SK-N-SH (cell line): Measurements from ENCODE around the gene XXYLT1.

Experiments
- GABPA ChIP-seq: IDR thresholded peaks from 2 replicates; pipeline ENCODE4 v1.4.0; 2012; ENCODE audit warnings: low read depth, mild to moderate bottlenecking
- MAX ChIP-seq: IDR thresholded peaks from 2 replicates; pipeline ENCODE4 v1.4.0; 2012; ENCODE audit warnings: low read depth
- MXI1 ChIP-seq: IDR thresholded peaks from 2 replicates; pipeline ENCODE4 v1.6.1; 2012; ENCODE audit warnings: mild to moderate bottlenecking, low read depth, low read length, improper control_type of control experiment
- RAD21 ChIP-seq: IDR thresholded peaks from 2 replicates; pipeline ENCODE4 v1.6.1; 2012; ENCODE audit warnings: mild to moderate bottlenecking, low read length
- REST ChIP-seq: IDR thresholded peaks from 2 replicates; pipeline ENCODE4 v1.6.1; 2012; ENCODE audit warnings: mild to moderate bottlenecking, low read depth, low read length, moderate library complexity
- RFX5 ChIP-seq: IDR thresholded peaks from 2 replicates; pipeline ENCODE4 v1.6.1; 2012; ENCODE audit warnings: mild to moderate bottlenecking, improper control_type of control experiment, low read length
- RXRA ChIP-seq: IDR thresholded peaks from 2 replicates; pipeline ENCODE4 v1.4.0; 2012; ENCODE audit warnings: low read depth, mild to moderate bottlenecking, borderline replicate concordance
- TCF12 ChIP-seq: IDR thresholded peaks from 2 replicates; pipeline ENCODE4 v1.4.0; 2012
- YY1 ChIP-seq: IDR thresholded peaks from 2 replicates; pipeline ENCODE4 v1.4.0; 2012; ENCODE audit warnings: low read depth, mild to moderate bottlenecking
- TF ChIP-seq, protein P1 (sequence below): fragments of 200-600 bp; sonication (generic); IDR thresholded peaks from 2 replicates; pipeline ENCODE4 v1.6.1; 2017; ENCODE audit warnings: antibody characterized with exemption, mild to moderate bottlenecking, moderate library complexity

DNA sequence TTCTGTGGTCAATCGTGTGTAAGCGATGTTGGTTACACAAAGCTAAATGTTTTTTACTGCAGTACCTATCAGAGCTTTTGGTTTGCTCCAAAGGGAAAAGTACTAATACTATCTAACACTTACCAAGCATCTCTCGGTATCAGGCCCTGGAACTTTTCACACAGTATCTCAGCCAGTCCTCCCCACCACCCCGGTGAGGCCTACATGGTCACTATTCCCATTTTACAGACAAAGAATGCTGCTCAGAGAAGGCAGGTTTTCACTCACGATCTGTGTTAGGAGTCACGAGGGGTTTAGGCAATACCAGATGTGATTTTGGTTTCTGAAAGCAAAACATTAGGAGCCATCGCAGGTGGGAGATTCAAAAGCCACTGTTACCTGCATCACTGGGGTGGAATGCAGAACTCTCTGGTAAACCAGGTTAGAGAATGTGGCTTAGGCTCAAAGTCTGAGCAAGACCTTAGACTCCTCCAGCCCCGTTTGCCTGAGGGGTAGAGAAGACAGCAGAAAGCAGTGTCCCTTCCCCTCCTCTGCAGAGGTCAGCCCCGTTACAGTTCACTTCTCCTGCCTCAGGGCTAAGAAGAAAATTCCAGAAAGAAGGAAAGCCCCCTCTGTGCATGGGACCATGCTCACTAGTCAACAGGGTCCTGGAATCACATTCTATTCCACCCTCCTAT is 57.2 kb downstream of the XXYLT1 start:
- TF ChIP-seq, protein P1, sequence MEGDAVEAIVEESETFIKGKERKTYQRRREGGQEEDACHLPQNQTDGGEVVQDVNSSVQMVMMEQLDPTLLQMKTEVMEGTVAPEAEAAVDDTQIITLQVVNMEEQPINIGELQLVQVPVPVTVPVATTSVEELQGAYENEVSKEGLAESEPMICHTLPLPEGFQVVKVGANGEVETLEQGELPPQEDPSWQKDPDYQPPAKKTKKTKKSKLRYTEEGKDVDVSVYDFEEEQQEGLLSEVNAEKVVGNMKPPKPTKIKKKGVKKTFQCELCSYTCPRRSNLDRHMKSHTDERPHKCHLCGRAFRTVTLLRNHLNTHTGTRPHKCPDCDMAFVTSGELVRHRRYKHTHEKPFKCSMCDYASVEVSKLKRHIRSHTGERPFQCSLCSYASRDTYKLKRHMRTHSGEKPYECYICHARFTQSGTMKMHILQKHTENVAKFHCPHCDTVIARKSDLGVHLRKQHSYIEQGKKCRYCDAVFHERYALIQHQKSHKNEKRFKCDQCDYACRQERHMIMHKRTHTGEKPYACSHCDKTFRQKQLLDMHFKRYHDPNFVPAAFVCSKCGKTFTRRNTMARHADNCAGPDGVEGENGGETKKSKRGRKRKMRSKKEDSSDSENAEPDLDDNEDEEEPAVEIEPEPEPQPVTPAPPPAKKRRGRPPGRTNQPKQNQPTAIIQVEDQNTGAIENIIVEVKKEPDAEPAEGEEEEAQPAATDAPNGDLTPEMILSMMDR, result no peak
- TF ChIP-seq RAD21 (no peak), GABPA (no peak), REST (no peak), TCF12 (no peak), RFX5 (no peak), MAX (no peak), YY1 (no peak), MXI1 (no peak), RXRA (no peak)
